ENCODE data around the gene NXPH1.
A peak's percentile ranks its signal among the peaks of the same experiment; 100 is the strongest.

The NXPH1 gene

GRCh38 chr7:8433477-8434289 is at the start of gene NXPH1:
NXPH1 (plus strand) TSS chr7:8433609.
- peaks cover 87% of the 10 kb centered on the region for H3K27me3 Mint-ChIP-seq
- H3K27ac Mint-ChIP-seq, result no peak within 1 kb of the TSS
- H3K36me3 Mint-ChIP-seq (ENCODE audit: low read depth), result no peaks in the 10 kb centered on the region
- H3K9me3 Mint-ChIP-seq, result no peaks in the 10 kb centered on the region
- H3K4me1 Mint-ChIP-seq (ENCODE audit: low read depth), result peaks cover 33% of the 10 kb centered on the region
- DNase-seq, result peak; percentile 31
- H3K4me3 Mint-ChIP-seq, result peak within 1 kb of the TSS; percentile 25

GRCh38 chr7:8384901-8385300 is 48.5 kb upstream of the NXPH1 start:
- H3K9me3 Mint-ChIP-seq, result no peaks in the 10 kb centered on the region
- peaks cover 4% of the 10 kb centered on the region for H3K4me1 Mint-ChIP-seq (ENCODE audit: low read depth)
- H3K27me3 Mint-ChIP-seq, result peaks cover 8% of the 10 kb centered on the region
- H3K36me3 Mint-ChIP-seq (ENCODE audit: low read depth), result no peaks in the 10 kb centered on the region
- no peak overlapping the region for H3K4me3 Mint-ChIP-seq
- no peak for DNase-seq
- H3K27ac Mint-ChIP-seq, result no peak overlapping the region

GRCh38 chr7:8386926-8387550 is 46.4 kb upstream of the NXPH1 start:
- H3K27ac Mint-ChIP-seq, result no peak overlapping the region

GRCh38 chr7:8387551-8388256 is 45.7 kb upstream of the NXPH1 start:
- H3K27ac Mint-ChIP-seq, result no peak overlapping the region
- peaks cover 22% of the 10 kb centered on the region for H3K27me3 Mint-ChIP-seq
- H3K9me3 Mint-ChIP-seq, result no peaks in the 10 kb centered on the region
- DNase-seq, result no peak
- no peak overlapping the region for H3K4me3 Mint-ChIP-seq
- H3K36me3 Mint-ChIP-seq (ENCODE audit: low read depth), result no peaks in the 10 kb centered on the region
- H3K4me1 Mint-ChIP-seq (ENCODE audit: low read depth), result peaks cover 6% of the 10 kb centered on the region

More at GRCh38 chr7:8386926-8387550, 46.4 kb upstream of the NXPH1 start:
- no peaks in the 10 kb centered on the region for H3K36me3 Mint-ChIP-seq (ENCODE audit: low read depth)
- H3K27me3 Mint-ChIP-seq, result peaks cover 17% of the 10 kb centered on the region
- DNase-seq, result no peak
- no peaks in the 10 kb centered on the region for H3K9me3 Mint-ChIP-seq
- H3K4me1 Mint-ChIP-seq (ENCODE audit: low read depth), result peaks cover 6% of the 10 kb centered on the region
- no peak overlapping the region for H3K4me3 Mint-ChIP-seq

- H3K9me3 Mint-ChIP-seq, result no peaks in the 10 kb centered on the region
- no peaks in the 10 kb centered on the region for H3K36me3 Mint-ChIP-seq (ENCODE audit: low read depth)
- H3K27ac Mint-ChIP-seq, result no peak overlapping the region
- no peak overlapping the region for H3K4me3 Mint-ChIP-seq
- peaks cover 6% of the 10 kb centered on the region for H3K4me1 Mint-ChIP-seq (ENCODE audit: low read depth)
- no peak for DNase-seq
- peaks cover 24% of the 10 kb centered on the region for H3K27me3 Mint-ChIP-seq
Observed at GRCh38 chr7:8388257-8388625, 45.2 kb upstream of the NXPH1 start.

GRCh38 chr7:8389593-8390261 is 43.7 kb upstream of the NXPH1 start:
- no peak overlapping the region for H3K27ac Mint-ChIP-seq
- no peaks in the 10 kb centered on the region for H3K36me3 Mint-ChIP-seq (ENCODE audit: low read depth)
- H3K4me1 Mint-ChIP-seq (ENCODE audit: low read depth), result peaks cover 6% of the 10 kb centered on the region
- H3K4me3 Mint-ChIP-seq, result no peak overlapping the region
- DNase-seq, result no peak
- H3K9me3 Mint-ChIP-seq, result no peaks in the 10 kb centered on the region
- peaks cover 30% of the 10 kb centered on the region for H3K27me3 Mint-ChIP-seq

GRCh38 chr7:8390262-8390626 is 43.2 kb upstream of the NXPH1 start:
- H3K27me3 Mint-ChIP-seq, result peaks cover 28% of the 10 kb centered on the region
- H3K4me1 Mint-ChIP-seq (ENCODE audit: low read depth), result peaks cover 6% of the 10 kb centered on the region
- no peak overlapping the region for H3K27ac Mint-ChIP-seq
- no peaks in the 10 kb centered on the region for H3K9me3 Mint-ChIP-seq
- H3K4me3 Mint-ChIP-seq, result no peak overlapping the region
- no peak for DNase-seq
- no peaks in the 10 kb centered on the region for H3K36me3 Mint-ChIP-seq (ENCODE audit: low read depth)

GRCh38 chr7:8391353-8392062 is 41.9 kb upstream of the NXPH1 start:
- Mint-ChIP-seq H3K27me3 (peaks cover 29% of the 10 kb centered on the region), H3K4me3 (no peak overlapping the region), H3K36me3 (ENCODE audit: low read depth) (no peaks in the 10 kb centered on the region), H3K27ac (no peak overlapping the region), H3K9me3 (no peaks in the 10 kb centered on the region), H3K4me1 (ENCODE audit: low read depth) (peaks cover 6% of the 10 kb centered on the region)
- no peak for DNase-seq

GRCh38 chr7:8396294-8396693 is 37.1 kb upstream of the NXPH1 start:
- H3K27ac Mint-ChIP-seq, result no peak overlapping the region
- H3K4me1 Mint-ChIP-seq (ENCODE audit: low read depth), result peaks cover 2% of the 10 kb centered on the region
- no peaks in the 10 kb centered on the region for H3K9me3 Mint-ChIP-seq
- DNase-seq, result no peak
- H3K36me3 Mint-ChIP-seq (ENCODE audit: low read depth), result no peaks in the 10 kb centered on the region
- no peak overlapping the region for H3K4me3 Mint-ChIP-seq
- H3K27me3 Mint-ChIP-seq, result peaks cover 26% of the 10 kb centered on the region

- no peaks in the 10 kb centered on the region for H3K4me1 Mint-ChIP-seq (ENCODE audit: low read depth)
- no peaks in the 10 kb centered on the region for H3K36me3 Mint-ChIP-seq (ENCODE audit: low read depth)
- no peak overlapping the region for H3K27ac Mint-ChIP-seq
- H3K9me3 Mint-ChIP-seq, result no peaks in the 10 kb centered on the region
- H3K27me3 Mint-ChIP-seq, result peaks cover 34% of the 10 kb centered on the region
- no peak for DNase-seq
- H3K4me3 Mint-ChIP-seq, result no peak overlapping the region
Observed at GRCh38 chr7:8408871-8409270, 24.5 kb upstream of the NXPH1 start.

- H3K4me3 Mint-ChIP-seq, result no peak overlapping the region
- no peaks in the 10 kb centered on the region for H3K9me3 Mint-ChIP-seq
- no peak for DNase-seq
- peaks cover 24% of the 10 kb centered on the region for H3K27me3 Mint-ChIP-seq
- H3K36me3 Mint-ChIP-seq (ENCODE audit: low read depth), result no peaks in the 10 kb centered on the region
- no peaks in the 10 kb centered on the region for H3K4me1 Mint-ChIP-seq (ENCODE audit: low read depth)
- H3K27ac Mint-ChIP-seq, result no peak overlapping the region
Observed at GRCh38 chr7:8411103-8411502, 22.3 kb upstream of the NXPH1 start.

GRCh38 chr7:8413600-8413999 is 19.8 kb upstream of the NXPH1 start:
- Mint-ChIP-seq H3K9me3 (no peaks in the 10 kb centered on the region), H3K4me1 (ENCODE audit: low read depth) (no peaks in the 10 kb centered on the region), H3K4me3 (no peak overlapping the region), H3K36me3 (ENCODE audit: low read depth) (no peaks in the 10 kb centered on the region), H3K27me3 (peaks cover 14% of the 10 kb centered on the region), H3K27ac (no peak overlapping the region)
- DNase-seq, result no peak

- Mint-ChIP-seq H3K4me1 (ENCODE audit: low read depth) (no peaks in the 10 kb centered on the region), H3K36me3 (ENCODE audit: low read depth) (no peaks in the 10 kb centered on the region), H3K27me3 (peaks cover 4% of the 10 kb centered on the region), H3K4me3 (no peak overlapping the region), H3K27ac (no peak overlapping the region), H3K9me3 (no peaks in the 10 kb centered on the region)
- no peak for DNase-seq
Observed at GRCh38 chr7:8418629-8419245, 14.7 kb upstream of the NXPH1 start.

- H3K4me1 Mint-ChIP-seq (ENCODE audit: low read depth), result no peaks in the 10 kb centered on the region
- H3K27me3 Mint-ChIP-seq, result peaks cover 7% of the 10 kb centered on the region
- H3K36me3 Mint-ChIP-seq (ENCODE audit: low read depth), result no peaks in the 10 kb centered on the region
- DNase-seq, result no peak
- no peak overlapping the region for H3K4me3 Mint-ChIP-seq
- H3K9me3 Mint-ChIP-seq, result no peaks in the 10 kb centered on the region
- no peak overlapping the region for H3K27ac Mint-ChIP-seq
Observed at GRCh38 chr7:8422177-8422576, 11.2 kb upstream of the NXPH1 start.
